Measurements from ENCODE around the gene GALNT2.

Gene GALNT2

DNA sequence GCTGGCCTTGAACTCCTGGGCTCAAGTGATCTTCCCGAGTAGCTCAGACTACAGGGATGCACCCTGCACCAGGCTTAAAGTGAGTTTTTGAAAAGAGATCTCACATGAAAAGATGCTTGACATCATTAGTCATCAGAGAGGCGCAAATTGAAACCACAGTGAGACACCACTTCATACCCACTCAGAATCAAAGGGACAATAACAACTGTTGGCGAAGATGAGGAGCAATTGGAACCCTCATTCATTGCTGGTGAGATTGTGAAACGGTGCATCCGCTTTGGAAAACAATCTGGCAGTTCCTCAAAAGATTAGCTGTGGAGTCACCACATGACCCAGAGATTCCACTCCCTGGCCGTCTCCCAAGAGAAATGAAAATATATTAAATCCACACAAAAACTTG lies 236.8 kb downstream of the GALNT2 start:
- TF ChIP-seq FOXP2 (optimal IDR thresholded peaks at IDR 0.05; ENCODE audit: borderline replicate concordance, extremely low read depth, extremely low read length, insufficient read depth) = no peak
- no peak for TF ChIP-seq SIN3A (IDR thresholded peaks at IDR 0.05; ENCODE audit: borderline replicate concordance, insufficient read depth, low read length)
- TF ChIP-seq TAF1 (IDR thresholded peaks at IDR 0.05; ENCODE audit: borderline replicate concordance, insufficient read depth, low read length) = no peak
- TF ChIP-seq POLR2AphosphoS5 (IDR thresholded peaks at IDR 0.05; ENCODE audit: low read depth, low read length) = no peak
- TF ChIP-seq, protein P1, sequence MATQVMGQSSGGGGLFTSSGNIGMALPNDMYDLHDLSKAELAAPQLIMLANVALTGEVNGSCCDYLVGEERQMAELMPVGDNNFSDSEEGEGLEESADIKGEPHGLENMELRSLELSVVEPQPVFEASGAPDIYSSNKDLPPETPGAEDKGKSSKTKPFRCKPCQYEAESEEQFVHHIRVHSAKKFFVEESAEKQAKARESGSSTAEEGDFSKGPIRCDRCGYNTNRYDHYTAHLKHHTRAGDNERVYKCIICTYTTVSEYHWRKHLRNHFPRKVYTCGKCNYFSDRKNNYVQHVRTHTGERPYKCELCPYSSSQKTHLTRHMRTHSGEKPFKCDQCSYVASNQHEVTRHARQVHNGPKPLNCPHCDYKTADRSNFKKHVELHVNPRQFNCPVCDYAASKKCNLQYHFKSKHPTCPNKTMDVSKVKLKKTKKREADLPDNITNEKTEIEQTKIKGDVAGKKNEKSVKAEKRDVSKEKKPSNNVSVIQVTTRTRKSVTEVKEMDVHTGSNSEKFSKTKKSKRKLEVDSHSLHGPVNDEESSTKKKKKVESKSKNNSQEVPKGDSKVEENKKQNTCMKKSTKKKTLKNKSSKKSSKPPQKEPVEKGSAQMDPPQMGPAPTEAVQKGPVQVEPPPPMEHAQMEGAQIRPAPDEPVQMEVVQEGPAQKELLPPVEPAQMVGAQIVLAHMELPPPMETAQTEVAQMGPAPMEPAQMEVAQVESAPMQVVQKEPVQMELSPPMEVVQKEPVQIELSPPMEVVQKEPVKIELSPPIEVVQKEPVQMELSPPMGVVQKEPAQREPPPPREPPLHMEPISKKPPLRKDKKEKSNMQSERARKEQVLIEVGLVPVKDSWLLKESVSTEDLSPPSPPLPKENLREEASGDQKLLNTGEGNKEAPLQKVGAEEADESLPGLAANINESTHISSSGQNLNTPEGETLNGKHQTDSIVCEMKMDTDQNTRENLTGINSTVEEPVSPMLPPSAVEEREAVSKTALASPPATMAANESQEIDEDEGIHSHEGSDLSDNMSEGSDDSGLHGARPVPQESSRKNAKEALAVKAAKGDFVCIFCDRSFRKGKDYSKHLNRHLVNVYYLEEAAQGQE (IDR thresholded peaks at IDR 0.05; ENCODE audit: insufficient read depth in 1 of 2, low read depth in 2 of 2, low read length in 2 of 2) = no peak

DNA sequence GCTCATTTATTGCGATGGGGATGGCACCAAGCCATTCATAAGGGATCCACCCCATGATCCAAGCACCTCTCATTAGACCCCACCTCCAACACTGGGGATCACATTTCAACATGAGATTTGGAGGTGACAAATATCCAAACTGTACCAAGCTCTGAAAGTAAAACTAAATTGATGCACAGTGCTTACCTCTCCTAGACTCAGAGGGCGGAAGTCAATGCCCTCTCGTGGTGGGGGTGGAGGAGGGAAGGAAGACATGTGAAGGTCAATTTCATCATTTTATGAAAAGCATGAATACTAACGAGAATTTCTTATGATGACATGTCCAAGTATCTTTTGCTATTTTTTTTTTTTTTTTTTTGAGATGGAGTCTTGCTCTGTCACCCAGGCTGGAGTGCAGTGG lies 239.1 kb downstream of the GALNT2 start:
- TF ChIP-seq, protein P1 (IDR thresholded peaks at IDR 0.05; ENCODE audit: insufficient read depth in 1 of 2, low read depth in 2 of 2, low read length in 2 of 2) = no peak
- TF ChIP-seq FOXP2 (optimal IDR thresholded peaks at IDR 0.05; ENCODE audit: borderline replicate concordance, extremely low read depth, extremely low read length, insufficient read depth) (no peak), SIN3A (IDR thresholded peaks at IDR 0.05; ENCODE audit: borderline replicate concordance, insufficient read depth, low read length) (no peak), TAF1 (IDR thresholded peaks at IDR 0.05; ENCODE audit: borderline replicate concordance, insufficient read depth, low read length) (no peak), POLR2AphosphoS5 (IDR thresholded peaks at IDR 0.05; ENCODE audit: low read depth, low read length) (no peak)

DNA sequence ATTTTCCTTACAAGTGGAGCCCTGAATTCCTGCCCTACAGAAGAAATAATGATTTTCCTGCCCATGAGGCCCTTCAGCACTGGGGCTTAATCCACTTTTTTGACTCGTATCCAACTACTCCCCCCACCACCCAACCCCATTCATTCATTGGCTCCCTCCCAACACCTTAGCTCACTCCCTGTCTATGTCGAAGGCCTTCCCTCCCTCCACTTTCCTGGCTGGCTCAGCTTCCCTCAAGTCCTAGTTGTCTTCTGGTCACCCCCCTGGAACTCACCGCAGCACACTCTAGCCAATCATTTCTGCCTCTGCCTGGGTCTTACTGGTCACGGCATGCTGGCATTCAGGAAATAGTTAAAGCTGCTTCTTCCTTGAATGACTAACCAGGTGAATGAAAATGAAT lies 240.2 kb downstream of the GALNT2 start:
- TF ChIP-seq POLR2AphosphoS5 (IDR thresholded peaks at IDR 0.05; ENCODE audit: low read depth, low read length) (no peak), SIN3A (IDR thresholded peaks at IDR 0.05; ENCODE audit: borderline replicate concordance, insufficient read depth, low read length) (no peak), FOXP2 (optimal IDR thresholded peaks at IDR 0.05; ENCODE audit: borderline replicate concordance, extremely low read depth, extremely low read length, insufficient read depth) (no peak), TAF1 (IDR thresholded peaks at IDR 0.05; ENCODE audit: borderline replicate concordance, insufficient read depth, low read length) (no peak)
- TF ChIP-seq, protein P1 (IDR thresholded peaks at IDR 0.05; ENCODE audit: insufficient read depth in 1 of 2, low read depth in 2 of 2, low read length in 2 of 2) = no peak

DNA sequence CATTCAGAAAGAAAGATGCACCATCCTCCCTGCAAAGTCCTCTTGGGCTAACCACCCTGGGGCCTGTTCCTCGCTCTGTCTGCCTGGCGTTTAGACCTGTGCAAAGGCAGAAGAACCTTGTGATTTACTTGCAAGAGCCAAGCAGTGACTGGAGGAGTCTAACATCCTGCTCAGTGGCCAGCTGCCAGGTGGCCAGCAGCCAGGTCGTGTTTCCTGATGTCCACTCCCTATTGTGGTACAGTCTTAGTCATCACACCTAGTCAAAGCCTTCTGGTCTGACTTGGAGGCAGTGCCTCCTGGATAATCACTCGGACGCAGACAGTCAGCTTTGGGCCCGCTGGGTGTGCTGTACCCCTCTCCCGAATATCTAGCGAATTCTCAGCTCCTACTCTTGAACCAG lies 241.0 kb downstream of the GALNT2 start:
- TF ChIP-seq, protein P1 (IDR thresholded peaks at IDR 0.05; ENCODE audit: insufficient read depth in 1 of 2, low read depth in 2 of 2, low read length in 2 of 2) = peak in 1 of 2 experiments; percentile 43; a peak in 2 of 4 replicates
- peak; percentile 94 for TF ChIP-seq FOXP2 (optimal IDR thresholded peaks at IDR 0.05; ENCODE audit: borderline replicate concordance, extremely low read depth, extremely low read length, insufficient read depth)
- no peak for TF ChIP-seq TAF1 (IDR thresholded peaks at IDR 0.05; ENCODE audit: borderline replicate concordance, insufficient read depth, low read length)
- TF ChIP-seq SIN3A (IDR thresholded peaks at IDR 0.05; ENCODE audit: borderline replicate concordance, insufficient read depth, low read length) = 0 out of 2 replicates have a peak, but pooled peaks have one; percentile 52
- TF ChIP-seq POLR2AphosphoS5 (IDR thresholded peaks at IDR 0.05; ENCODE audit: low read depth, low read length) = no peak

DNA sequence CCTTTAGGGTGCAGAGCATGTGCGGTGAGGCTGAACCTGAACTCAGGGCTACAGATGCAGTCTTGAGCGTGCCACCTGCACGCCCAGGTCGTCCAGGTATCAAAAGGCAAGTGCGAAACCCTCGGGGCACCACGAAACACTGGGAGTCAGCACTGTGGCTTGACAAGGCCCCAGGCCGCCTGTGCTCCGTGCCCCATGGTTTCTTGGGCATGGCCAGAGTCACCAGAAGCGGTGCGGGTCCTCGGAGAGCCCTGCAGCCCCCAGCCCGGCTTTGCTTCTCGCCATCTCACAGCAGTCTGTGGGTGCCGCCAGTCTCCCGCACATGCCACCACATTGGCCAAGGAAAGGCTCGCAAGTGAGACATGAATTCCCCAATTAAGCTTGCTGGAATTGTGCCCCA lies 241.8 kb downstream of the GALNT2 start:
- TF ChIP-seq FOXP2 (optimal IDR thresholded peaks at IDR 0.05; ENCODE audit: borderline replicate concordance, extremely low read depth, extremely low read length, insufficient read depth) = no peak
- no peak for TF ChIP-seq SIN3A (IDR thresholded peaks at IDR 0.05; ENCODE audit: borderline replicate concordance, insufficient read depth, low read length)
- no peak for TF ChIP-seq TAF1 (IDR thresholded peaks at IDR 0.05; ENCODE audit: borderline replicate concordance, insufficient read depth, low read length)
- TF ChIP-seq, protein P1 (IDR thresholded peaks at IDR 0.05; ENCODE audit: insufficient read depth in 1 of 2, low read depth in 2 of 2, low read length in 2 of 2) = no peak
- no peak for TF ChIP-seq POLR2AphosphoS5 (IDR thresholded peaks at IDR 0.05; ENCODE audit: low read depth, low read length)
